ENCODE measurements around the gene CSTPP1. TPM values are rescaled to one million over a fixed set of nuclear protein-coding genes. Genes with fewer than 3 reads are reported as not detected.
A peak's percentile ranks its signal among the peaks of the same experiment; 100 is the strongest.
"Not testable (repeated sequence)": the region's sequence is repeated elsewhere in the genome, so short reads cannot be mapped to it uniquely, and the experiment has no call there.

The CSTPP1 gene
- total RNA-seq, 1 donor from 2014 or later, result 29.6 TPM

DNA sequence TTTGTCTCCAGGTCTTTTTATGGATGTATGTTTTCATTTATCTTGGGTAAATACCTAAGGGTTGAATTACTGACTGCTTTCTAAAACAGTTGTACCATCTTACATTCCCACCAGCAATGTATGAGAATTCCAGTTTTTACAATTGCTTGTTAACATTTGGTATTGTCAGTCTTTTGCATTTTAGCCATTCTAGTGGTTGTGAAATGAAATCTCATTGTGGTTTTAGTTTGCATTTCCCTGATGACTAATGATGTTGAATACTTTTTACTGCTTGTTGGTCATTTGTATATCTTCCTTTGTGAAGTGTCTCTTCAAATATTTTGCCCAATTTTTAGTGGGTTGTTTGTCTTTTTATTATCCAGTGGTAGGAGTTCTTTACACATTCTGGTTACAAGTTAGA, 147.4 kb downstream of the CSTPP1 start:
- FAIRE-seq (peak; percentile 94), DNase-seq (ENCODE audit: low read depth) (peak; percentile 80)
- peaks cover 4% of the 10 kb centered on the region for H3K36me3 Mint-ChIP-seq (ENCODE audit: low read depth, unreplicated experiment)

DNA sequence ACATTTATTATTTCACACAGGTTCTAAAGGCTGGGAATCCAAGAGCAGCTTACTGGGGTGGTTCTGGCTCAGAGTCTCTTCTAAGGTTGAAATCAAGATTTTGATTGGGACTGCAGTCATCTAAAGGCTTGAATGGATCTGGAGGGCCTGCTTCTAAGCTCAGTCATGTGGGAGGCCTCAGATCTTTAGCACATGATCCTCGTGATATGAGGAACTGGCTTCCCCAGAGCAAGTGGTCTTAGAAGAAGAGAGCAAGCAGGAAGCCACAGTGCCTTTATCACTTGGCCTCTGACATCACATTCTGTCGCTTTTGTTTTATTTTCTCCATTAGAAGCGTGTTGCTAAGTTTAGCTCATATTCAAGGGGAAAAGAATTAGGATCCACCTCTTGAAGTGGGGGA, 151.2 kb downstream of the CSTPP1 start:
- H3K27me3 ChIP-seq (ENCODE audit: insufficient read depth, low read length), result no peaks in the 10 kb centered on the region
- H3K4me3 Mint-ChIP-seq (ENCODE audit: unreplicated experiment), result no peak overlapping the region
- no peak overlapping the region for H3K27ac ChIP-seq (ENCODE audit: low read depth, low read length)
- no peak overlapping the region for H3K4me3 ChIP-seq (ENCODE audit: insufficient read depth, low read depth, low read length)
- peaks cover 3% of the 10 kb centered on the region for H3K36me3 Mint-ChIP-seq (ENCODE audit: low read depth, unreplicated experiment)
- FAIRE-seq (no peak), DNase-seq (ENCODE audit: low read depth) (no peak)
- H3K4me2 ChIP-seq (ENCODE audit: low read length), result no peak overlapping the region
- peaks cover 5% of the 10 kb centered on the region for H3K9me3 Mint-ChIP-seq (ENCODE audit: unreplicated experiment)
- no peaks in the 10 kb centered on the region for H4K20me1 ChIP-seq (ENCODE audit: insufficient read depth, low read length)
- peaks cover 5% of the 10 kb centered on the region for H3K4me1 Mint-ChIP-seq (ENCODE audit: low read depth, unreplicated experiment)
- no peaks in the 10 kb centered on the region for H3K4me1 ChIP-seq (ENCODE audit: insufficient read depth, low read length)
- no peaks in the 10 kb centered on the region for H3K27me3 Mint-ChIP-seq (ENCODE audit: low read depth, unreplicated experiment)
- no peak overlapping the region for H2AFZ ChIP-seq (ENCODE audit: low read depth, low read length)
- H3K79me2 ChIP-seq (ENCODE audit: insufficient read depth, low read length), result no peaks in the 10 kb centered on the region
- H3K27ac Mint-ChIP-seq (ENCODE audit: unreplicated experiment), result no peak overlapping the region
- H3K9me3 ChIP-seq (ENCODE audit: insufficient read depth, low read depth, low read length), result no peaks in the 10 kb centered on the region
- no peaks in the 10 kb centered on the region for H3K36me3 ChIP-seq (ENCODE audit: insufficient read depth, low read length)
- no peak overlapping the region for H3K9ac ChIP-seq (ENCODE audit: low read length)
- no peak for TF ChIP-seq EZH2 (IDR thresholded peaks at IDR 0.05; ENCODE audit: insufficient read depth, low read length)
- TF ChIP-seq, protein P1, sequence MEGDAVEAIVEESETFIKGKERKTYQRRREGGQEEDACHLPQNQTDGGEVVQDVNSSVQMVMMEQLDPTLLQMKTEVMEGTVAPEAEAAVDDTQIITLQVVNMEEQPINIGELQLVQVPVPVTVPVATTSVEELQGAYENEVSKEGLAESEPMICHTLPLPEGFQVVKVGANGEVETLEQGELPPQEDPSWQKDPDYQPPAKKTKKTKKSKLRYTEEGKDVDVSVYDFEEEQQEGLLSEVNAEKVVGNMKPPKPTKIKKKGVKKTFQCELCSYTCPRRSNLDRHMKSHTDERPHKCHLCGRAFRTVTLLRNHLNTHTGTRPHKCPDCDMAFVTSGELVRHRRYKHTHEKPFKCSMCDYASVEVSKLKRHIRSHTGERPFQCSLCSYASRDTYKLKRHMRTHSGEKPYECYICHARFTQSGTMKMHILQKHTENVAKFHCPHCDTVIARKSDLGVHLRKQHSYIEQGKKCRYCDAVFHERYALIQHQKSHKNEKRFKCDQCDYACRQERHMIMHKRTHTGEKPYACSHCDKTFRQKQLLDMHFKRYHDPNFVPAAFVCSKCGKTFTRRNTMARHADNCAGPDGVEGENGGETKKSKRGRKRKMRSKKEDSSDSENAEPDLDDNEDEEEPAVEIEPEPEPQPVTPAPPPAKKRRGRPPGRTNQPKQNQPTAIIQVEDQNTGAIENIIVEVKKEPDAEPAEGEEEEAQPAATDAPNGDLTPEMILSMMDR (IDR thresholded peaks at IDR 0.05; ENCODE audit: insufficient read depth, low read depth, low read length), result no peak

More for the DNA sequence above, 147.4 kb downstream of the CSTPP1 start:
- H3K4me3 ChIP-seq (ENCODE audit: insufficient read depth, low read depth, low read length), result no peak overlapping the region
- H3K9me3 ChIP-seq (ENCODE audit: insufficient read depth, low read depth, low read length), result no peaks in the 10 kb centered on the region
- H3K9me3 Mint-ChIP-seq (ENCODE audit: unreplicated experiment), result peaks cover 5% of the 10 kb centered on the region
- no peak overlapping the region for H3K9ac ChIP-seq (ENCODE audit: low read length)
- TF ChIP-seq, protein P1 (IDR thresholded peaks at IDR 0.05; ENCODE audit: insufficient read depth, low read depth, low read length), result no peak
- TF ChIP-seq EZH2 (IDR thresholded peaks at IDR 0.05; ENCODE audit: insufficient read depth, low read length), result no peak
- peaks cover 5% of the 10 kb centered on the region for H3K4me1 Mint-ChIP-seq (ENCODE audit: low read depth, unreplicated experiment)
- no peaks in the 10 kb centered on the region for H3K27me3 ChIP-seq (ENCODE audit: insufficient read depth, low read length)
- no peak overlapping the region for H3K4me3 Mint-ChIP-seq (ENCODE audit: unreplicated experiment)
- no peak overlapping the region for H2AFZ ChIP-seq (ENCODE audit: low read depth, low read length)
- no peaks in the 10 kb centered on the region for H3K4me1 ChIP-seq (ENCODE audit: insufficient read depth, low read length)
- H4K20me1 ChIP-seq (ENCODE audit: insufficient read depth, low read length), result no peaks in the 10 kb centered on the region
- H3K36me3 ChIP-seq (ENCODE audit: insufficient read depth, low read length), result no peaks in the 10 kb centered on the region
- H3K27ac ChIP-seq (ENCODE audit: low read depth, low read length), result no peak overlapping the region
- H3K27ac Mint-ChIP-seq (ENCODE audit: unreplicated experiment), result peak overlapping the region; percentile 87
- no peaks in the 10 kb centered on the region for H3K27me3 Mint-ChIP-seq (ENCODE audit: low read depth, unreplicated experiment)
- no peaks in the 10 kb centered on the region for H3K79me2 ChIP-seq (ENCODE audit: insufficient read depth, low read length)
- no peak overlapping the region for H3K4me2 ChIP-seq (ENCODE audit: low read length)

DNA sequence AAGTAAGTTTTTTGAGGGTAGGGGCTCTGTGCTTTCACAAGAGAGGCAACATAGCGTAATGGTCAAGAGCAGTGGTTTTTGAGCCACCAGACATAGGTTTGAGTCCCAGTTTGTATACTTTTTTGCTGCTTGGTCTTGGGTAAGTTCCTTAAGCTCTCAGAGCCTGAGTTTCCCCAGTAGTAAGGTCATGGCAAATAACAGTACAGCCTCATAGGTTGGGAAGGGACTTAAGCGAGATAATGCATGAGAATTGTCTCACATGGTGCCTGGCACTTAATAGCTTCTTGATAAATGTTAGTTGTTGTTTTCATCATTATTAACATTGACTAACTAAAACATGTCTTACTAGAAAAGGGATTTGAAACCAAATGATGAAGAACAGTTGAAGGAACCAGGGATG, 157.0 kb downstream of the CSTPP1 start:
- no peak for FAIRE-seq
- H3K4me3 Mint-ChIP-seq (ENCODE audit: unreplicated experiment), result no peak overlapping the region
- no peak for TF ChIP-seq EZH2 (IDR thresholded peaks at IDR 0.05; ENCODE audit: insufficient read depth, low read length)
- TF ChIP-seq, protein P1 (IDR thresholded peaks at IDR 0.05; ENCODE audit: insufficient read depth, low read depth, low read length), result no peak
- peaks cover 3% of the 10 kb centered on the region for H3K36me3 Mint-ChIP-seq (ENCODE audit: low read depth, unreplicated experiment)
- Histone ChIP-seq H3K79me2 (ENCODE audit: insufficient read depth, low read length) (no peaks in the 10 kb centered on the region), H2AFZ (ENCODE audit: low read depth, low read length) (no peak overlapping the region), H3K36me3 (ENCODE audit: insufficient read depth, low read length) (no peaks in the 10 kb centered on the region), H3K27me3 (ENCODE audit: insufficient read depth, low read length) (no peaks in the 10 kb centered on the region), H3K4me3 (ENCODE audit: insufficient read depth, low read depth, low read length) (no peak overlapping the region), H3K9me3 (ENCODE audit: insufficient read depth, low read depth, low read length) (no peaks in the 10 kb centered on the region), H4K20me1 (ENCODE audit: insufficient read depth, low read length) (peaks cover 6% of the 10 kb centered on the region), H3K4me2 (ENCODE audit: low read length) (no peak overlapping the region), H3K4me1 (ENCODE audit: insufficient read depth, low read length) (no peaks in the 10 kb centered on the region), H3K27ac (ENCODE audit: low read depth, low read length) (no peak overlapping the region), H3K9ac (ENCODE audit: low read length) (no peak overlapping the region)
- H3K27ac Mint-ChIP-seq (ENCODE audit: unreplicated experiment), result no peak overlapping the region
- no peaks in the 10 kb centered on the region for H3K27me3 Mint-ChIP-seq (ENCODE audit: low read depth, unreplicated experiment)
- peaks cover 2% of the 10 kb centered on the region for H3K9me3 Mint-ChIP-seq (ENCODE audit: unreplicated experiment)
- no peaks in the 10 kb centered on the region for H3K4me1 Mint-ChIP-seq (ENCODE audit: low read depth, unreplicated experiment)
- DNase-seq (ENCODE audit: low read depth), result no peak

DNA sequence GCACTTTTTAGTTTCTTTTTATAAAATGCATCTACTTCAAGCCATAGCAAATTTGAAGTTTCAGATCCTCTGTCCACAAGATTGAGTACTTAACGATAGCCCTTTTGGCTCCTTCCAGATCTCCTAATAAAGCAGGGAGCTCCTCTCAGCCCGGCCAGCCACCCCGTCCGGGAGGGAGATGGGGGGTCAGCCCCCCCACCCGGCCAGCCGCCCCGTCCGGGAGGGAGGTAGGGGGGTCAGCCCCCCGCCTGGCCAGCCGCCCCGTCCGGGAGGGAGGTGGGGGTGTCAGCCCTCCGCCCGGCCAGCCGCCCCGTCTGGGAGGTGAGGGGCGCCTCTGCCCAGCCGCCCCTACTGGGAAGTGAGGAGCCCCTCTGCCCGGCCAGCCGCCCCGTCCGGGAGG, 160.3 kb downstream of the CSTPP1 start:
- H3K27ac Mint-ChIP-seq (ENCODE audit: unreplicated experiment); H3K9ac ChIP-seq (ENCODE audit: low read length); H3K4me3 ChIP-seq (ENCODE audit: insufficient read depth, low read depth, low read length); H3K36me3 ChIP-seq (ENCODE audit: insufficient read depth, low read length); H3K4me1 ChIP-seq (ENCODE audit: insufficient read depth, low read length); H3K4me1 Mint-ChIP-seq (ENCODE audit: low read depth, unreplicated experiment); H3K27ac ChIP-seq (ENCODE audit: low read depth, low read length); H3K36me3 Mint-ChIP-seq (ENCODE audit: low read depth, unreplicated experiment); H2AFZ ChIP-seq (ENCODE audit: low read depth, low read length); H4K20me1 ChIP-seq (ENCODE audit: insufficient read depth, low read length); DNase-seq (ENCODE audit: low read depth); H3K27me3 Mint-ChIP-seq (ENCODE audit: low read depth, unreplicated experiment); H3K9me3 Mint-ChIP-seq (ENCODE audit: unreplicated experiment); FAIRE-seq; H3K9me3 ChIP-seq (ENCODE audit: insufficient read depth, low read depth, low read length); H3K4me2 ChIP-seq (ENCODE audit: low read length); H3K79me2 ChIP-seq (ENCODE audit: insufficient read depth, low read length); H3K27me3 ChIP-seq (ENCODE audit: insufficient read depth, low read length); H3K4me3 Mint-ChIP-seq (ENCODE audit: unreplicated experiment): not testable (repeated sequence)
